HepG2 (cell line): ENCODE measurements around the gene LECT2. TPM values are rescaled to one million over a fixed set of nuclear protein-coding genes. Genes with fewer than 3 reads are reported as not detected.
A peak's percentile ranks its signal among the peaks of the same experiment; 100 is the strongest.

Experiments used
- ELF3 ChIP-seq: IDR thresholded peaks from 2 replicates; pipeline ENCODE4 v1.6.1; 2016; ENCODE audit warnings: missing genetic modification reagents, missing compliant biosample characterization
- HOXA5 ChIP-seq: sonication (generic); formaldehyde crosslinking; IDR thresholded peaks from 2 replicates; pipeline ENCODE4 v1.4.0; 2020; ENCODE audit warnings: missing genetic modification reagents
- MAZ ChIP-seq, 2 experiments: sonication (generic) in 1 of 2; formaldehyde crosslinking in 1 of 2; IDR thresholded peaks; 2 replicates each; pipeline versions ENCODE4 v1.5.0 to v1.6.1; 2012 to 2020; ENCODE audit warnings: low read depth in 2 of 2, mild to moderate bottlenecking in 2 of 2, borderline replicate concordance in 1 of 2, improper control_type of control experiment in 1 of 2, low read length in 1 of 2, missing genetic modification reagents in 1 of 2, moderate library complexity in 1 of 2
- TOPORS ChIP-seq: sonication (generic); formaldehyde crosslinking; IDR thresholded peaks from 2 replicates; pipeline ENCODE4 v1.8.0; 2023; ENCODE audit warnings: mild to moderate bottlenecking, missing genetic modification reagents
- ZNF263 ChIP-seq: sonication (generic); formaldehyde crosslinking; IDR thresholded peaks from 2 replicates; pipeline ENCODE4 v1.4.0; 2020; ENCODE audit warnings: missing genetic modification reagents
- ZNF280D ChIP-seq: sonication (generic); formaldehyde crosslinking; IDR thresholded peaks from 2 replicates; pipeline ENCODE4 v1.5.1; 2020; ENCODE audit warnings: mild to moderate bottlenecking, missing genetic modification reagents
- ZNF430 ChIP-seq: sonication (generic); formaldehyde crosslinking; IDR thresholded peaks from 2 replicates; pipeline ENCODE4 v1.9.0; 2021; ENCODE audit warnings: mild to moderate bottlenecking, missing genetic modification reagents
- ZNF563 ChIP-seq: sonication (generic); formaldehyde crosslinking; IDR thresholded peaks from 2 replicates; pipeline ENCODE4 v1.8.0; 2022; ENCODE audit warnings: mild to moderate bottlenecking, moderate library complexity, missing genetic modification reagents
- ZNF574 ChIP-seq: sonication (generic); formaldehyde crosslinking; IDR thresholded peaks from 2 replicates; pipeline ENCODE4 v1.4.0; 2020; ENCODE audit warnings: missing genetic modification reagents
- ZNF776 ChIP-seq: sonication (generic); formaldehyde crosslinking; IDR thresholded peaks from 2 replicates; pipeline ENCODE4 v1.4.0; 2020; ENCODE audit warnings: mild to moderate bottlenecking, missing genetic modification reagents
- ZNF781 ChIP-seq: sonication (generic); formaldehyde crosslinking; IDR thresholded peaks from 2 replicates; pipeline ENCODE4 v1.5.1; 2020; ENCODE audit warnings: borderline replicate concordance, mild to moderate bottlenecking, missing genetic modification reagents; ENCODE audit errors: not compliant biosample characterization
- ZNF839 ChIP-seq: sonication (generic); formaldehyde crosslinking; IDR thresholded peaks from 2 replicates; pipeline ENCODE4 v1.4.0; 2020; ENCODE audit warnings: missing genetic modification reagents, mild to moderate bottlenecking, borderline replicate concordance
- polyA plus RNA-seq, 8 experiments: library from polyadenylated mRNA; depleted of rRNA in 3 of 8; stranded (reverse) in 7 of 8; unstranded in 1 of 8; fragments of >200 nt; fragmentation: Illumina TruSeq in 4 of 8; extraction: Trizol in 4 of 8; gene quantifications; 2 replicates each; pipeline versions ENCODE4 v1.2.1 to v1.2.3, GENCODE V29; 2011 to 2016; ENCODE audit warnings: low read depth in 4 of 8, missing spikeins in 1 of 8, mixed read lengths in 1 of 8; ENCODE audit not compliant: insufficient read depth in 1 of 8
- total RNA-seq, 5 experiments: library from RNA; depleted of rRNA; stranded (reverse); fragments of >200 nt; fragmentation: Illumina TruSeq; extraction: Trizol; gene quantifications; 2 replicates each; pipeline ENCODE4 v1.2.3, GENCODE V29; 2016; ENCODE audit warnings: low read depth in 1 of 5
- TF ChIP-seq, protein P1 (sequence below): sonication (generic); formaldehyde crosslinking; IDR thresholded peaks from 2 replicates; pipeline ENCODE4 v1.9.0; 2021; ENCODE audit warnings: missing genetic modification reagents, borderline replicate concordance
- TF ChIP-seq, protein P2 (sequence below): sonication (generic); formaldehyde crosslinking; IDR thresholded peaks from 2 replicates; pipeline ENCODE4 v1.5.1; 2020; ENCODE audit warnings: mild to moderate bottlenecking, missing genetic modification reagents, moderate library complexity

Gene LECT2
- total and polyA plus RNA-seq, 2 of the 13 experiments (the other 11 are each of a cell fraction or from before 2014, with no cell fraction given): not detected

GRCh38 chr5:135930029-135930948 lies 24.5 kb downstream of the LECT2 start (continued):
- TF ChIP-seq, protein P1, sequence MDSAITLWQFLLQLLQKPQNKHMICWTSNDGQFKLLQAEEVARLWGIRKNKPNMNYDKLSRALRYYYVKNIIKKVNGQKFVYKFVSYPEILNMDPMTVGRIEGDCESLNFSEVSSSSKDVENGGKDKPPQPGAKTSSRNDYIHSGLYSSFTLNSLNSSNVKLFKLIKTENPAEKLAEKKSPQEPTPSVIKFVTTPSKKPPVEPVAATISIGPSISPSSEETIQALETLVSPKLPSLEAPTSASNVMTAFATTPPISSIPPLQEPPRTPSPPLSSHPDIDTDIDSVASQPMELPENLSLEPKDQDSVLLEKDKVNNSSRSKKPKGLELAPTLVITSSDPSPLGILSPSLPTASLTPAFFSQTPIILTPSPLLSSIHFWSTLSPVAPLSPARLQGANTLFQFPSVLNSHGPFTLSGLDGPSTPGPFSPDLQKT (CRISPR knock-in tag): 0 out of 2 replicates have a peak, but pooled peaks have one; percentile 54
- TF ChIP-seq MAZ (IDR thresholded peaks at IDR 0.05; ENCODE audit: borderline replicate concordance, low read depth, low read length) (no peak), MAZ (CRISPR knock-in tag; IDR thresholded peaks at IDR 0.05; ENCODE audit: low read depth) (peak; percentile 77), ZNF574 (CRISPR knock-in tag) (peak; percentile 42; the same call in 1 of the 2 replicates), ZNF280D (CRISPR knock-in tag) (no peak), HOXA5 (CRISPR knock-in tag) (peak; percentile 61; the same call in 1 of the 2 replicates), ZNF839 (CRISPR knock-in tag) (0 out of 2 replicates have a peak, but pooled peaks have one; percentile 44), ZNF563 (CRISPR knock-in tag) (peak; percentile 48; the same call in 1 of the 2 replicates), TOPORS (CRISPR knock-in tag) (no peak), ELF3 (CRISPR knock-in tag) (0 out of 2 replicates have a peak, but pooled peaks have one; percentile 17), ZNF776 (CRISPR knock-in tag) (no peak; the same call in 1 of the 2 replicates), ZNF430 (CRISPR knock-in tag) (peak; percentile 56; the same call in 1 of the 2 replicates), ZNF781 (CRISPR knock-in tag) (no peak), ZNF263 (peak; percentile 13; the same call in 1 of the 2 replicates)
- TF ChIP-seq, protein P2, sequence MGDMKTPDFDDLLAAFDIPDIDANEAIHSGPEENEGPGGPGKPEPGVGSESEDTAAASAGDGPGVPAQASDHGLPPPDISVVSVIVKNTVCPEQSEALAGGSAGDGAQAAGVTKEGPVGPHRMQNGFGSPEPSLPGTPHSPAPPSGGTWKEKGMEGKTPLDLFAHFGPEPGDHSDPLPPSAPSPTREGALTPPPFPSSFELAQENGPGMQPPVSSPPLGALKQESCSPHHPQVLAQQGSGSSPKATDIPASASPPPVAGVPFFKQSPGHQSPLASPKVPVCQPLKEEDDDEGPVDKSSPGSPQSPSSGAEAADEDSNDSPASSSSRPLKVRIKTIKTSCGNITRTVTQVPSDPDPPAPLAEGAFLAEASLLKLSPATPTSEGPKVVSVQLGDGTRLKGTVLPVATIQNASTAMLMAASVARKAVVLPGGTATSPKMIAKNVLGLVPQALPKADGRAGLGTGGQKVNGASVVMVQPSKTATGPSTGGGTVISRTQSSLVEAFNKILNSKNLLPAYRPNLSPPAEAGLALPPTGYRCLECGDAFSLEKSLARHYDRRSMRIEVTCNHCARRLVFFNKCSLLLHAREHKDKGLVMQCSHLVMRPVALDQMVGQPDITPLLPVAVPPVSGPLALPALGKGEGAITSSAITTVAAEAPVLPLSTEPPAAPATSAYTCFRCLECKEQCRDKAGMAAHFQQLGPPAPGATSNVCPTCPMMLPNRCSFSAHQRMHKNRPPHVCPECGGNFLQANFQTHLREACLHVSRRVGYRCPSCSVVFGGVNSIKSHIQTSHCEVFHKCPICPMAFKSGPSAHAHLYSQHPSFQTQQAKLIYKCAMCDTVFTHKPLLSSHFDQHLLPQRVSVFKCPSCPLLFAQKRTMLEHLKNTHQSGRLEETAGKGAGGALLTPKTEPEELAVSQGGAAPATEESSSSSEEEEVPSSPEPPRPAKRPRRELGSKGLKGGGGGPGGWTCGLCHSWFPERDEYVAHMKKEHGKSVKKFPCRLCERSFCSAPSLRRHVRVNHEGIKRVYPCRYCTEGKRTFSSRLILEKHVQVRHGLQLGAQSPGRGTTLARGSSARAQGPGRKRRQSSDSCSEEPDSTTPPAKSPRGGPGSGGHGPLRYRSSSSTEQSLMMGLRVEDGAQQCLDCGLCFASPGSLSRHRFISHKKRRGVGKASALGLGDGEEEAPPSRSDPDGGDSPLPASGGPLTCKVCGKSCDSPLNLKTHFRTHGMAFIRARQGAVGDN (CRISPR knock-in tag): peak; percentile 89
